SU-DHL-6 (cell line): ENCODE results near the gene LRBA.

Experiments used
- H2AFZ ChIP-seq: fragments of 200-600 bp; sonication (generic); 2 replicates; pipeline ENCODE4 v1.6.1; 2014; ENCODE audit warnings: low read depth, mild to moderate bottlenecking, moderate library complexity, mixed read lengths, antibody characterized with exemption, low read length; ENCODE audit not compliant: severe bottlenecking
- H3F3A ChIP-seq: fragments of 200-600 bp; shearing (Covaris generic); 2 replicates; pipeline ENCODE4 v1.6.0; 2016; ENCODE audit warnings: antibody characterized with exemption, mild to moderate bottlenecking; ENCODE audit not compliant: insufficient read depth
- H3K27ac ChIP-seq: fragments of 200-600 bp; sonication (generic); 2 replicates; pipeline ENCODE4 v1.5.1; 2016; ENCODE audit warnings: low read depth, mild to moderate bottlenecking, low read length, moderate library complexity, mixed read lengths
- H3K27me3 ChIP-seq: fragments of 200-600 bp; sonication (generic), shearing (Covaris generic); 2 replicates; pipeline ENCODE4 v1.6.0; 2014; ENCODE audit warnings: mild to moderate bottlenecking, low read length
- H3K36me3 ChIP-seq: fragments of 200-600 bp; sonication (generic); 2 replicates; pipeline ENCODE4 v1.6.1; 2014; ENCODE audit warnings: mild to moderate bottlenecking, low read length, mixed read lengths
- H3K4me2 ChIP-seq: fragments of 300-600, 200-600 bp; shearing (Covaris generic), sonication (generic); 2 replicates; pipeline ENCODE4 v1.6.0; 2014; ENCODE audit warnings: low read length, low read depth, mild to moderate bottlenecking; ENCODE audit not compliant: poor library complexity, severe bottlenecking
- H3K4me3 ChIP-seq: fragments of 200-600 bp; sonication (generic); 2 replicates; pipeline ENCODE4 v1.5.1; 2014; ENCODE audit warnings: antibody characterized with exemption, low read length, mild to moderate bottlenecking, mixed read lengths; ENCODE audit not compliant: insufficient read depth, poor library complexity, severe bottlenecking
- H3K79me2 ChIP-seq: fragments of 200-600 bp; sonication (generic); 2 replicates; pipeline ENCODE4 v1.6.1; 2014; ENCODE audit warnings: mild to moderate bottlenecking, low read length, moderate library complexity; ENCODE audit not compliant: insufficient read depth
- H3K9ac ChIP-seq: fragments of 200-600 bp; sonication (generic); 2 replicates; pipeline ENCODE4 v1.7.0; 2014; ENCODE audit warnings: mild to moderate bottlenecking, low read length
- H3K9me2 ChIP-seq: fragments of 200-600 bp; sonication (generic); replicated peaks from 2 replicates; pipeline ENCODE4 v1.6.1; 2014; ENCODE audit warnings: low read length; ENCODE audit not compliant: insufficient read depth
- H3K9me3 ChIP-seq: fragments of 200-600 bp; sonication (generic); 2 replicates; pipeline ENCODE4 v1.6.1; 2014; ENCODE audit warnings: low read length, mixed read lengths; ENCODE audit not compliant: insufficient read depth
- H4K20me1 ChIP-seq: fragments of 200-600 bp; sonication (generic); 2 replicates; pipeline ENCODE4 v1.6.1; 2014; ENCODE audit warnings: low read depth, mild to moderate bottlenecking, antibody characterized with exemption, low read length, moderate library complexity, mixed read lengths
- EZH2phosphoT487 ChIP-seq: fragments of 200-600 bp; sonication (generic), shearing (Covaris generic); conservative IDR thresholded peaks from 2 replicates; pipeline ENCODE4 v1.6.1; 2018; ENCODE audit warnings: mild to moderate bottlenecking, antibody characterized with exemption, low read length, moderate library complexity, mixed read lengths
- TF ChIP-seq, protein P1 (sequence below): fragments of 200-600 bp; sonication (generic); IDR thresholded peaks from one replicate; pipeline ENCODE4 v1.5.1; 2017; ENCODE audit warnings: antibody characterized with exemption, mild to moderate bottlenecking, low read length, moderate library complexity; ENCODE audit not compliant: insufficient read depth, poor library complexity, severe bottlenecking

The LRBA gene

DNA sequence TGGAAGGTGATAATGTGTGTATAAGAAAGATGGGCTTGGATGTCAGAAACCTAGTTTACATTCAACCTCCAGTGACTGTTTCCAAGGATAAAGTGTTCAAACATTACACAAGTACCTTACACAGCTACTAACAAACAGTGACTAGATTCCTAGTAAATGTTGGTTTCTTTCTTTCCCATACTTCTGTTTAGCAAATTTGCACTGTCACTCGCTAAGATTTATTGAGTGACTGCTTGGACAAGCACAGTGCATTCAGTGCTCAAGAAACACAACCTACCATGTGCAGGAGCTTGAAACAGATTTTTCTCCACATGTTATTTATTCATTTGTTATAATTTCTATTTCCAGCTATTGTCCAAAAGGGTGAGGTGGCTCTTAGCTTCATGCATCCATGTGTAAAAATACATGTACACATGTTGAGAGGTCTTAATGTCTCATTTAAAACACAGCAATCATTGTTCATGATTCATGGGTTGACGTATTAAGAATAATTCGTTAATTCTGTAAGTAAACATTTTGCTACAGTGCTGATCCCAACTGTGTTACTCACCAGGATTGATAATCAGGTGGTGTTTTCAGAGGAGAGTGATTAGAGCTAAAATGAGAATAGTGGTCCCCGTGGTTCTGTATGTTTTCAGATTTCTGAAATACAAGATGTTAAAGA, 783.8 kb downstream of the LRBA start:
- H2AFZ ChIP-seq, result no peak overlapping the region
- H3K36me3 ChIP-seq, result no peaks in the 10 kb centered on the region
- no peak overlapping the region for H3K4me2 ChIP-seq
- no peak overlapping the region for H3K4me3 ChIP-seq
- H4K20me1 ChIP-seq, result no peaks in the 10 kb centered on the region
- H3K27ac ChIP-seq, result no peak overlapping the region
- no peak overlapping the region for H3K9ac ChIP-seq
- H3K27me3 ChIP-seq, result no peaks in the 10 kb centered on the region
- H3F3A ChIP-seq, result no peaks in the 10 kb centered on the region
- no peaks in the 10 kb centered on the region for H3K79me2 ChIP-seq
- no peaks in the 10 kb centered on the region for H3K9me2 ChIP-seq
- TF ChIP-seq, protein P1, sequence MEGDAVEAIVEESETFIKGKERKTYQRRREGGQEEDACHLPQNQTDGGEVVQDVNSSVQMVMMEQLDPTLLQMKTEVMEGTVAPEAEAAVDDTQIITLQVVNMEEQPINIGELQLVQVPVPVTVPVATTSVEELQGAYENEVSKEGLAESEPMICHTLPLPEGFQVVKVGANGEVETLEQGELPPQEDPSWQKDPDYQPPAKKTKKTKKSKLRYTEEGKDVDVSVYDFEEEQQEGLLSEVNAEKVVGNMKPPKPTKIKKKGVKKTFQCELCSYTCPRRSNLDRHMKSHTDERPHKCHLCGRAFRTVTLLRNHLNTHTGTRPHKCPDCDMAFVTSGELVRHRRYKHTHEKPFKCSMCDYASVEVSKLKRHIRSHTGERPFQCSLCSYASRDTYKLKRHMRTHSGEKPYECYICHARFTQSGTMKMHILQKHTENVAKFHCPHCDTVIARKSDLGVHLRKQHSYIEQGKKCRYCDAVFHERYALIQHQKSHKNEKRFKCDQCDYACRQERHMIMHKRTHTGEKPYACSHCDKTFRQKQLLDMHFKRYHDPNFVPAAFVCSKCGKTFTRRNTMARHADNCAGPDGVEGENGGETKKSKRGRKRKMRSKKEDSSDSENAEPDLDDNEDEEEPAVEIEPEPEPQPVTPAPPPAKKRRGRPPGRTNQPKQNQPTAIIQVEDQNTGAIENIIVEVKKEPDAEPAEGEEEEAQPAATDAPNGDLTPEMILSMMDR, result no peak
- no peak for TF ChIP-seq EZH2phosphoT487
- no peaks in the 10 kb centered on the region for H3K9me3 ChIP-seq

DNA sequence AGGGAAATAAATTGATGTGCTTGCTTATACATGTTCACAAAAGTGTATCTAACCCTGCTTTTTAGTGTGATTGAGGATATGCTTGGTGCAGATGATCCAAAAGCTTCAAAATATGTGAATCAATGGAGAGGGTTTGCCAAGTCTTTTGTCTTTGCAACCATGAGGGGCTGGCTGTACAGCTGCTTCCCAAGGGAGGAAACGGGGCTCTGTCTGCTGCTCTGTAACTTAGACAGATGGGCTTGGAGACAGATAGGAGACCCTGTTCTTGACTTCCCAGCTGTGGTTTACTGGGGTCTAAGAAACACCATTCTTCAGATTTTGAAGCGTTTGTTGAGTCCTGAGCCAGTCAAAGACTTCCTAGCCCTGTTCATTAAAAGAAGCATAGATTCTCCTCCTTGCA, 784.5 kb downstream of the LRBA start:
- no peak overlapping the region for H3K4me3 ChIP-seq
- no peaks in the 10 kb centered on the region for H3K79me2 ChIP-seq
- no peak overlapping the region for H3K4me2 ChIP-seq
- no peak overlapping the region for H3K9ac ChIP-seq
- H2AFZ ChIP-seq, result no peak overlapping the region
- H3K9me2 ChIP-seq, result no peaks in the 10 kb centered on the region
- H3F3A ChIP-seq, result no peaks in the 10 kb centered on the region
- H3K36me3 ChIP-seq, result no peaks in the 10 kb centered on the region
- no peaks in the 10 kb centered on the region for H4K20me1 ChIP-seq
- H3K27me3 ChIP-seq, result no peaks in the 10 kb centered on the region
- no peak overlapping the region for H3K27ac ChIP-seq
- H3K9me3 ChIP-seq, result no peaks in the 10 kb centered on the region
- TF ChIP-seq EZH2phosphoT487, result no peak
- TF ChIP-seq, protein P1, result no peak

DNA sequence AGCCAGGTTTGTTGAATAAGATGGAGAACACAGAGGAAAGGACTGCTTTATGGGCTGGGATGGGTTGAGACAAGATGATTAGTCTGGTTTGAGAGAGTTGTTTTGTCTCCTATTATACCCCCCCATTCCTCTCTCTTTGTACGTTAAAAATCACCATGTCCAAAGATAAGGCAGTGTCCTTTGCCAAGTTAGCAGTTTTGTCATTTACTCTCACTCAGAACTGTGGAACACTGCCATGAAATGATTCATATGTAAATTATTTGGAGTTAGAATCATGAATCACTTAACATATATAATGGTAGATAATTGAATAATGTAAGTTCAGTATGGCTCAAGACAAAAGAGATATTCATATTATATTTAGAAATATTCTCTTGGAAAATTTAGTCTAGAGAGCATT, 785.6 kb downstream of the LRBA start:
- Histone ChIP-seq H2AFZ (no peak overlapping the region), H4K20me1 (no peaks in the 10 kb centered on the region), H3F3A (no peaks in the 10 kb centered on the region), H3K9ac (no peak overlapping the region), H3K9me3 (no peaks in the 10 kb centered on the region), H3K4me3 (no peak overlapping the region), H3K79me2 (no peaks in the 10 kb centered on the region), H3K27ac (no peak overlapping the region), H3K4me2 (no peak overlapping the region), H3K36me3 (no peaks in the 10 kb centered on the region), H3K9me2 (no peaks in the 10 kb centered on the region), H3K27me3 (no peaks in the 10 kb centered on the region)
- TF ChIP-seq, protein P1, result no peak
- TF ChIP-seq EZH2phosphoT487, result no peak
